Gastrocnemius medialis (tissue), 4 donors: Measurements from ENCODE around the gene DAB2IP.
"Not testable (repeated sequence)": the region's sequence is repeated elsewhere in the genome, so short reads cannot be mapped to it uniquely, and the experiment has no call there.

Source experiments
- POLR2A ChIP-seq, 2 donors: fragments of 450-650 bp; IDR thresholded peaks; one replicate each; pipeline ENCODE4 v1.6.1; 2017; ENCODE audit warnings: antibody characterized with exemption in 2 of 2, mild to moderate bottlenecking in 2 of 2, moderate library complexity in 2 of 2
- TF ChIP-seq, protein P1 (sequence below), 5 experiments: fragments of 450-650 bp in 3 of 5; fragments of 200-600 bp in 2 of 5; sonication (generic) in 2 of 5; IDR thresholded peaks in 4 of 5; conservative IDR thresholded peaks in 1 of 5; 1 replicate in 4 of 5; 2 replicates in 1 of 5; pipeline ENCODE4 v1.5.1; 2016 to 2019; ENCODE audit warnings: antibody characterized with exemption in 5 of 5, mild to moderate bottlenecking in 3 of 5, moderate library complexity in 3 of 5

DNA sequence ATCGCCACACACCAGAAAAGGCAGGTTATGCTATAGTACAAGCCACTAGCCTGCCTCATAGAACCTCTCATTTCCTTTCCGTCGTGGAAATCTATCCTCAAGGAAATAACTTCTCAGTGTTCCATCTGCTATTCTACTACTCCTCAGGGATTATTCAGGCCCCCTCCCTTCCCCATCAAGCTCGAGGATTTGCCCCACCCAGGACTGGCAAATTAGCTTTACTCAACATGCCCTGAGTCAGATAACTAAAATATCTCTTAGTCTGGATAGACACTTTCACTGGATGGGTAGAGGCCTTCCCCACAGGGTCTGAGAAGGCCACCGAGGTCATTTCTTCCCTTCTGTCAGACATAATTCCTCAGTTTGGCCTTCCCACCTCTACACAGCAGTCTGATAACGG is 142.9 kb downstream of the DAB2IP start:
- TF ChIP-seq POLR2A (IDR thresholded peaks at IDR 0.05) = not testable (repeated sequence)
- TF ChIP-seq, protein P1, sequence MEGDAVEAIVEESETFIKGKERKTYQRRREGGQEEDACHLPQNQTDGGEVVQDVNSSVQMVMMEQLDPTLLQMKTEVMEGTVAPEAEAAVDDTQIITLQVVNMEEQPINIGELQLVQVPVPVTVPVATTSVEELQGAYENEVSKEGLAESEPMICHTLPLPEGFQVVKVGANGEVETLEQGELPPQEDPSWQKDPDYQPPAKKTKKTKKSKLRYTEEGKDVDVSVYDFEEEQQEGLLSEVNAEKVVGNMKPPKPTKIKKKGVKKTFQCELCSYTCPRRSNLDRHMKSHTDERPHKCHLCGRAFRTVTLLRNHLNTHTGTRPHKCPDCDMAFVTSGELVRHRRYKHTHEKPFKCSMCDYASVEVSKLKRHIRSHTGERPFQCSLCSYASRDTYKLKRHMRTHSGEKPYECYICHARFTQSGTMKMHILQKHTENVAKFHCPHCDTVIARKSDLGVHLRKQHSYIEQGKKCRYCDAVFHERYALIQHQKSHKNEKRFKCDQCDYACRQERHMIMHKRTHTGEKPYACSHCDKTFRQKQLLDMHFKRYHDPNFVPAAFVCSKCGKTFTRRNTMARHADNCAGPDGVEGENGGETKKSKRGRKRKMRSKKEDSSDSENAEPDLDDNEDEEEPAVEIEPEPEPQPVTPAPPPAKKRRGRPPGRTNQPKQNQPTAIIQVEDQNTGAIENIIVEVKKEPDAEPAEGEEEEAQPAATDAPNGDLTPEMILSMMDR (IDR thresholded peaks at IDR 0.05 in 4 of 5, conservative IDR thresholded peaks at IDR 0.05 in 1 of 5) = not testable (repeated sequence)
